GM19035 (cell line): Measurements from ENCODE around the gene HGFAC.
"Not testable (repeated sequence)": the region's sequence is repeated elsewhere in the genome, so short reads cannot be mapped to it uniquely, and the experiment has no call there.

Experiments
- ATAC-seq: cut with Tn5 transposase; IDR thresholded peaks from one replicate; pipeline ENCODE4 v1.9.1; 2021; ENCODE audit not compliant: unreplicated experiment

The HGFAC gene

DNA sequence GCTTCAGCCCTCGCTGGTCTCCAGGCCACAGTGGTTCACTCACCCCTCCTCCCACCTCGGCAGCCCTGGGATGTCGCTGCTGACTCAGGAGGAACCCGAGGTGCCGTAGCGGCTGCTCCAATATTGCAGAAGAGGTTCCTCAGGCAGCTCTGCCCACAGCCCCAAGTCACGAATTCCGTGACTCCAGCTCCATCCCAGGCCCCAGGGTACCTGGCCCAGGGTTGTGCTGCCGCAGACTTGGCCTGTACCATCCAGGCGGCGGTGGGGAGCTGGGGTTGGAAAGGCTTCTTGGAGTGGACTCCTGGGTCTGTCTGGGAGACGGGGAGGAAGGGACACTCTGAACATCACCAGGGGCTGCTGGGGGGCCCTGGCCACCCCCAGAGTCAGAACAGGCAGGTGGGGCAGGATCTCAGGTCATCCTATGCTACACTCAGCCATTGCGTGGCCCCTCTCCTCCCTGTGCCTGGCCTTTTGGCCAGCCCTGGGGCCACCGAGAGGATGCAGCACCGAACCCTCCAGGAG is 728 bp upstream of the HGFAC start:
- ATAC-seq: no peak

DNA sequence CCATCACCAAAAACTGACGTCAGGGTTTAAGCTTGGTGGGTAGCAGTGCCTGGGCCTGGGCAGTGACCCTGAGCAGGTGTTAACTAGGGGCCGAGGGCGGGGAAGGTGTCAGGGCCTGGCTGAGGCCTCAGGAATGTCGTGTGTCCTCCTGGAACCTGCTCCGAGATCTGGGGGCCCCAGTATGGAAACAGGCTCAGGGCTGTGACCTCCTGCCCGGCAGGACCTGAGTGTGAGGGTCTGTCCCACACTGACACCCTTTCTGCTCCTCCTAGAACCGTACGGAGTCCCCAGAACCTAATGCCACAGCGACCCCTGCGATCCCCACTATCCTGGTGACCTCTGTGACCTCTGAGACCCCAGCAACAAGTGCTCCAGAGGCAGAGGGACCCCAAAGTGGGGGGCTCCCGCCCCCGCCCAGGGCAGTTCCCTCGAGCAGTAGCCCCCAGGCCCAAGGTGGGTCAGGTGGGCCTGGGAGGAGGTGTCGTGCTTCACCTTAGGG is 741 bp downstream of the HGFAC start:
- ATAC-seq: no peak

DNA sequence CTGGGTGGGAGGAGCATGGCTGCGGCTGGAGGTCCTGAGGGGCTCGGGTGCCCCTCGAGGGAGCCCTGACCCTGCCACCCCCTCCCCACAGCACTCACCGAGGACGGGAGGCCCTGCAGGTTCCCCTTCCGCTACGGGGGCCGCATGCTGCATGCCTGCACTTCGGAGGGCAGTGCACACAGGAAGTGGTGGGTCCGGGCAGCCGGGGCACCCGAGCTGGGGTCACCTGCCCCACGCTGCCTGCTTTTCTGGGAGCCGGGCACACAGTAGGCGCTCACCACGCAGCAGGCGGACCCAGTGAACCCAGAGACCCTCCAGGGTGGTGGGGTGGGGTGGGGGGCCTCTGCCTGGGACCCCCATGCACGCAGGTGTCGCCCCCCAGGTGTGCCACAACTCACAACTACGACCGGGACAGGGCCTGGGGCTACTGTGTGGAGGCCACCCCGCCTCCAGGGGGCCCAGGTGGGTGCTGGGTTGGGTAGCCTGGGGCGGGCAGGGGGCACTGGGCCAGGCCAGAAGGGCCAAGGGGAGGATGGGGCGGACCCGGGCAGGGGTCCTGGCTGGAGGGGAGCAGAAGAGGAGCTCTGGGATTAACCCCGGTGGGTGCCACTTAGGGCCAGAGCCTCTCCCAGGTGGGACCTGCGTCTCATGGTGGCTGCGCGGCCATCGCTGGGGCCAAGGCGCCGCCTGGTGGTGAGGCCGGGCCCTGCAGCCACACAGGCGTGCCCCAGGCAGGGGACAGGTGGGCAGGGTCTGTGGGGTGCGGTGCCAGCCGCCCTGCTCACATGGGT is 1.4 kb downstream of the HGFAC start:
- ATAC-seq: no peak

DNA sequence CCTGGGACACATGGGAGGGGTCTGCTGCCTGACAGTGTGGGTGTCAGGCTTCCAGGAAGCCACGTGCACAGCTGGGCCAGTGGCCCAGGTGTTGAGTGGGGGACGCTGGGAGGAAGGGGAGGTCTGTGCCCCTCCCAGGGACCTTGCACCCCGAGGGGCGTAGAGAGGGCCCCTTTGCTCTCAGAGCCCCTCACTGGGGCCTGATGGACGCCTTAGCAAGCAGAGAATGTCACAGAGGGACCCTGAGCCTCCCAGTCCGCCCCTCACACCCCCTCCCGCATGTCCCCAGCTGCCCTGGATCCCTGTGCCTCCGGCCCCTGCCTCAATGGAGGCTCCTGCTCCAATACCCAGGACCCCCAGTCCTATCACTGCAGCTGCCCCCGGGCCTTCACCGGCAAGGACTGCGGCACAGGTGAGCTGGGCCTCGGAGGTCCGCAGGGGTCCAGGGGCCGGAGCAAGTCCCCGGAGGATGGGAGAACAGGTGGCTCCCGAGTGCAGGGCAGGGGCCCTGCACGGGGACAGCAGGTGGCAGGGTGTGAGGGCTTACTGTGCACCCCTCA is 2.1 kb downstream of the HGFAC start:
- no peak for ATAC-seq

DNA sequence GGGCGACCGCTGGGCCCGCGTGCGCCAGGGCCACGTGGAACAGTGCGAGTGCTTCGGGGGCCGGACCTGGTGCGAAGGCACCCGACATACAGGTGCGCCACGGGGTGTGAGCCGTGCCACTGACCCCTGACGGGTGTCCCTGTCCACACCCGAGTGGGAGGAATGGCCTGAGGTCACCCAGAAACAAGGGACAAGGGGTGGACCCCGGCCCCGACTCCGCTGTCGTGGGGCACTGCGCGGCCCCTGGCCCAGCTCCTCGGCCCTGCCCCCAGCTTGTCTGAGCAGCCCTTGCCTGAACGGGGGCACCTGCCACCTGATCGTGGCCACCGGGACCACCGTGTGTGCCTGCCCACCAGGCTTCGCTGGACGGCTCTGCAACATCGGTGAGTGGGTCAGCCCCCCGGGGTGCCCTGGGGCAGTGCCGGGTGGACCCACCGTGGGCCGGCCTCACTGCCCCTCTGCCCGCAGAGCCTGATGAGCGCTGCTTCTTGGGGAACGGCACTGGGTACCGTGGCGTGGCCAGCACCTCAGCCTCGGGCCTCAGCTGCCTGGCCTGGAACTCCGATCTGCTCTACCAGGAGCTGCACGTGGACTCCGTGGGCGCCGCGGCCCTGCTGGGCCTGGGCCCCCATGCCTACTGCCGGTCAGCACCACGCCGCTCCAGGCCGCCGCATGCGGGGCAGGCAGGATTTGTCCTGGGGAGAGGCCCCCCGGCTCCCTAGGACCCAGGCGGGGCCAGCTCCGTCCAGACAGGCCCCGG is 2.8 kb downstream of the HGFAC start:
- ATAC-seq: no peak

DNA sequence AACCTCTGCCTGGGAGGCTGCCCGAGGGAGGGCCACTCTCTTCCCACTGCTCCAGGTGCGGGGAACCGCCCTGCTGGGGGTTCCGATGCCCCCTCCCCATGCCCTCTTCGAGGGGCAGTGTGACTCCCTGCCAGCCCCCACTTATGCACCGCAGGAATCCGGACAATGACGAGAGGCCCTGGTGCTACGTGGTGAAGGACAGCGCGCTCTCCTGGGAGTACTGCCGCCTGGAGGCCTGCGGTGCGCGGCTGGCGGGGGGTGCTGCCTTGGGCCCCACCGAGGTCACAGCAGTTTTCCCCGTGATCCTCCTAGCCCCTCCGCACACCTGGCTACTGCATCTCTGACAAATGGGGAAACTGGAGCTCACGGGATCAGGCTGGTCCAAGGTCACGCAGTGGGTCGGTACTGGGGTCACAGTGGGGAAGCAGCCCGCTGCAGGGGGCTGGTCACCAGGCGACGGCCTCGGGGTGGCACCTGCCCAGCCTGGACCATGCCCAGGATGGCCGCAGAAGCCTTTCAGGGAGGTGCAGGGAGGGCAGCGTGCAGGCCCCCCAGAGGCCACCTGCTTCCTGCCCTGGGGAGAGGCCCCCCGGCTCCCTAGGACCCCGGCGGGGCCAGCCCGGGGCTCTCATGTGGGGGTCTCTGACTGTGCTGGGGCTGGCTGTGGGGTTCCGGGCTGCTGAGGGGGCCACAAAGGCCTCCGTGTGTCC is 3.5 kb downstream of the HGFAC start:
- no peak for ATAC-seq

DNA sequence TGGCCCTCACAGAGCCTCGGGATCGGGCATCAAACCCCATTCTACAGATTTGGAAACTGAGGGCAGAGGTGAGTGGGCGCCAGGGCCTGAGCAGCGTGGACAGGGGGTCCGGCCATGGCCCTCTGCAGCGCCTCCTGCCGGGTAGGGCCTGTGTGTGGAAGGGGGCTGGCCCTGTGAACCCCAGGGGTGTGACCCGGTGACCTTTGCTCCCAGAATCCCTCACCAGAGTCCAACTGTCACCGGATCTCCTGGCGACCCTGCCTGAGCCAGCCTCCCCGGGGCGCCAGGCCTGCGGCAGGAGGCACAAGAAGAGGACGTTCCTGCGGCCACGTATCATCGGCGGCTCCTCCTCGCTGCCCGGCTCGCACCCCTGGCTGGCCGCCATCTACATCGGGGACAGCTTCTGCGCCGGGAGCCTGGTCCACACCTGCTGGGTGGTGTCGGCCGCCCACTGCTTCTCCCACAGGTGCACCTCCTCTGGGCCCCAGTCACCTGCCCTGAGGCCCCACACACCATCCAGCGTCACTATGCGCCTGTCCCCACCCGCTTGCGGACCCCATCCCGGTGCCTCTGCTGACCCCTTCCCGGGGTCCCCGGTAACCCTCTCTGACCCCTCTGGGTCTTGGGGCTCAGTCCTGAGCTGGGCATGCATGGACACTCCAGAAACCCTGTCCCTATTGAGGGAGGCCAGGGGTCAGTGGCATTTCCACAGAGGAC is 4.2 kb downstream of the HGFAC start:
- no peak for ATAC-seq

DNA sequence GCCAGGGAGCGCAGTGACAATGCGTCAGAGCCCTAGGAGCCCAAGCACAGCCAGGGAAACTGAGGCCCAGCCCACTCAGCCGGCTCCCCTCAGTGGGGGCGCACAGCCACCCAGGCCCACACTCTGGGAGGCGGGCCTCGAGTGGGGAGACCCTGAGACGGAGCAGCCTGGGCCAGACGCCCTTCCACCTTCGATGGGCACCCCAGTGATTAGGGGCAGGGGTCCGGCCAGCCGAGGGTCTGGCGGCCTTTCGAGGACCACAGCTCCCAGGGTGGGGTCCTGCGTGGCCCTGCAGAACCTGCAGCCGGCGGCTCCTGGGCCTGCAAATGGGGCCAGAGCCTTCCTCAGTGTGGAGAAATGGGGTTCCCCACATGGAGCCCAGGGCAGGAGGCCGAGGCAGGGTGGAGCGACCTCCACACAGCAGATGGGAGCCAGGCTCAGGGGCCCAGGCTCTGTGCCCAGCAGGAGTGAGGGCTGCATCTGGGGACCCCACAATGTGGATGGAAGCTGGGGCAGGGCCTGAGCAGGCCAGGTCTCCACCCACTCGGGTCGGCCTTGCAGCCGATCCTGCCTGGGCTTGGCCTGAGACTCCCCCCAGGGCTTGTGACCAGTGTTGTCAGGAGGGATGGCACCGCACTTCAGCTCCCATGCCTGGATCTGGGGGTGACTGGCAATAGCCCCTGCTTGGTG is 5.0 kb downstream of the HGFAC start:
- ATAC-seq: no peak

DNA sequence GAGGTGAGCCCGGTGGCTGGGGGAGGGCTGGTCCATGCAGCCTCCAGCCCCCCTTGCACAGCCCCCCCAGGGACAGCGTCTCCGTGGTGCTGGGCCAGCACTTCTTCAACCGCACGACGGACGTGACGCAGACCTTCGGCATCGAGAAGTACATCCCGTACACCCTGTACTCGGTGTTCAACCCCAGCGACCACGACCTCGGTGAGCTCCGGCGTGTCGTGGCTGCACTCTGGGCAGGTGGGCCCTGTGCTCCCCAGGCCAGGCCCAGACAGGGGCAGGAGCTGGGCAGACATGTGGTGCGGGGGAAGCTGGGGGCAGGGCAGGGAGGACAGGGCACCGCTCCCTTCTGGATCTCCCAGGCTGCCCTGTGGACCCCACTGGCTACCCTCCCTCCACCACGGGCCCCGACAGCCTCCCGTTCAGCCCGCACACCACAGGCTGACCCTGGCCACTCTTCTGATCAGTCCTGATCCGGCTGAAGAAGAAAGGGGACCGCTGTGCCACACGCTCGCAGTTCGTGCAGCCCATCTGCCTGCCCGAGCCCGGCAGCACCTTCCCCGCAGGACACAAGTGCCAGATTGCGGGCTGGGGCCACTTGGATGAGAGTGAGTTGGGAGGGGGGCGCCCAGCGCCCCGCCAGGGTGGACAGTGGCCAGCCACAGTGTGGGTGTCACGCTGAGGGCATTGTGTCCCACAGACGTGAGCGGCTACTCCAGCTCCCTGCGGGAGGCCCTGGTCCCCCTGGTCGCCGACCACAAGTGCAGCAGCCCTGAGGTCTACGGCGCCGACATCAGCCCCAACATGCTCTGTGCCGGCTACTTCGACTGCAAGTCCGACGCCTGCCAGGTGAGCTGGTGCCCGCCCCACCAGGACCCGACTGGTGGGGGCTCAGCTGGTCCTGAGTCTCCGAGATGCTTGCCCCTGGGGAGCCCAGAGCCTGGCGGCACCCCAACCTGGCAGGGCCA is 5.9 kb downstream of the HGFAC start:
- ATAC-seq: no peak

DNA sequence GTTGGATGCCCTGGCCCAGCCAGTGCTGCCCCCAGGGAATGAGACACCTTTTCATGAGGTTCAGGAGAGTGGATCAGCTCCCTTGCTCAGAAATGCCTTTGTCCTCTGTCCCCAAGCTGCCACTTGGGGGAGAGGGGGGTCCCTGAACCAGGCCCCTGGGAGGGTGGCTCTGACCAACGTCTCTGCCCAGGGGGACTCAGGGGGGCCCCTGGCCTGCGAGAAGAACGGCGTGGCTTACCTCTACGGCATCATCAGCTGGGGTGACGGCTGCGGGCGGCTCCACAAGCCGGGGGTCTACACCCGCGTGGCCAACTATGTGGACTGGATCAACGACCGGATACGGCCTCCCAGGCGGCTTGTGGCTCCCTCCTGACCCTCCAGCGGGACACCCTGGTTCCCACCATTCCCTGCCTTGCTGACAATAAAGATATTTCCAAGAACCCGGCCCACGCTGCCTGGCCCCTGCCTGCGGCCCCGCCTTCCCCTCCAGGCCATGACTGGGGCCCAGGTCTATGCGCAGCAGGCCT is 7.3 kb downstream of the HGFAC start:
- no peak for ATAC-seq

DNA sequence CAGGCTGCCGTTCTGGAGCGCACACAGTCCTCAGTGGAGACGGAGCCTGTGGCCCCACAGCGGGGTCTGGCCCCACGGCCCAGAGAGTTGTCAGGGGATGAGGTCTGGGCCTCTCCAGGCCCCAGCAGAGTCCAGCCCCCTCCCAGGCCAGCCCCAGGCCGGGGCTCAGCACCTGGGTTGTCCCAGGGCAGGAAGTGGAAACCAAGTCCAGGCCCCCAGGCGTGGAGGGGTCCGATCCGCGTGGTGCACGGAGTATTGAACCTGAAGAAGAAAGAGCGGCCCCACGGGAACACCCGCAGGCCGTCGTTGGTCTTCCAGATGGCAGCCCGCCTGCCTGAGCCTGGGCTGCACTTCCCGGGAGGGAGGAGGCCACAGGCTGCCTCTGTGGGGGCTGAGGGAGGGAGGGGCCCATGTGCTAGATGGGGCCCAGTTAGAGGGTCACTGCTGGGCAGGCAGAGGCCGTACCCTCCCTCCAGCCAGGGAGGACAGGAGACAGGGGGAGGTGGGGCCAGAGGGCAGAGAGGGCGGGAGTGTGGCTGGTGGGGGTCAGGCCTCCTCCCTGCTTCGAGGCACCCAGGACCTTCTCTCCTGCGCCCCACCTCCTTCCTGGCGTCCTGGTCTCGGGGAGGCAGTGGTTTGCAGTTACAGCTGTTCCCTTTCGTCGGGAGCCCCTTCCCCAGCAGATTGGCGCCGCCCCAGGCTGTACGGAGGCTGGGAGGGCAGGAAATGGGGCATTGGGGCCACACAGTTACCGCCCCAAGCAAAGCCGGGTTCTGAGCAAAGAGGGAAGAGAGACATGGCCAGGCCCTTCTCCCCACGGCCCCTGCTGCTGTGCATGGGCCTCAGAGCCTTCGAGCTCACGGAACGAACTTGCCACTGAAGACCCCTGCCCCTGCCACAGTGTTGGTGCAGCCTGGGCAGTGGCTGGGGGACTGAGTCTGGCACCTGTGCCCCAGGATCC is 8.1 kb downstream of the HGFAC start:
- no peak for ATAC-seq

DNA sequence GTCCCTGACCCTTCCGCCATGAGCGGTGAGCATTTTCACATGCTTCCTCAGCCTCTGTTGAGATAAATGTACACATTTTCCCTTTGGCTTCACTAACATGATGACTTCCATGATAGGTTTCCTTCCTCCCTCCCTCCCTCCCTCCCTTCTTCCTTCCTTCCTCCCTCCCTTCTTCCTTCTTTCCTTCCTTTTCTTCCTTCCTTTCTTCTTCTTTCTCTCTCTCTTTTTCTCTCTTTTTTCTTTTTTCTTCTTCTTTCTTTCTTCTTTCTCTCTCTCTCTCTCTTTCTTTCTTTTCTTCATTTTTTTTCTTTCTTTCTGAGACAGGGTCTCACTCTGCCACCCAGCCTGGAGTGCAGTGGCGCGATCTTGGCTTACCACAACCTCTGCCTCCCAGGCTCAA is 8.9 kb downstream of the HGFAC start:
- ATAC-seq: no peak

DNA sequence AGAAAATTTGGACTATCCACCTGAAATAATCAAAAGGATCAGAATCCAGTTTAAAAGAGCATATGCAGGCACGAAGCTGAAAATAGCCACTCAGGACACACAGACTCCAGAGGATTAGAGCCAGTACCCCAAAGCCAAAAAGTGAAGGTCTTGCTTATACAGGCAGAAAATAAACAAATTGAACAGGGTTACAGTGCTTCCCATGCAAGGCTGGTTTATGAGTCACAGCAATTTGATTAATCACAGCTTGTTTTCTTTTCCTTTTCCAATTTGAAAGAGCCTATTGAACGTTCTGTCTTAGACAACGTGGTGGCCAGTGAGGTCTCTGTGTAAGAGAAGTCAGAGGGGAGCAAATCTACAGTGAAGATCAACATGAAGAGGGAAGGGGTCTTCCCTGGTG is 10.2 kb downstream of the HGFAC start:
- ATAC-seq: no peak

DNA sequence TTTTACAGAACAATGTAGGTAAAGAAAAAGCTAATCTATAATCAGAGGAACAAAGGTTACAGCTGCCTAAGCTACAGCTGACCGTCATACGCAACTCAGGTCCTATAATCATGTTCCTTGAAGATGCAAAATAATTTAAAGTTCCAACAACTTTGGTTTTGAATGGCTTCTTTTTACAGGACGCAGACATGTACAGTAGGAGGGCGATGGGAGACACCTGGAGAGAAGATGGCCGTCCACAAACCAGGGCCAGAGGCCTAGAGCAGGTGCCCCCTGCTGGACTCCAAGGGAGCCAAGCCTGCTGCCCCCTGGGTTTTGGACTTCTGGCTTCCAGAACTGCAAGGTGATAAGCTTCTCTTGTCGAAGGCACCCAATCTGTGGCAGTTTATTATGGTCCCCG is 10.6 kb downstream of the HGFAC start:
- no peak for ATAC-seq

DNA sequence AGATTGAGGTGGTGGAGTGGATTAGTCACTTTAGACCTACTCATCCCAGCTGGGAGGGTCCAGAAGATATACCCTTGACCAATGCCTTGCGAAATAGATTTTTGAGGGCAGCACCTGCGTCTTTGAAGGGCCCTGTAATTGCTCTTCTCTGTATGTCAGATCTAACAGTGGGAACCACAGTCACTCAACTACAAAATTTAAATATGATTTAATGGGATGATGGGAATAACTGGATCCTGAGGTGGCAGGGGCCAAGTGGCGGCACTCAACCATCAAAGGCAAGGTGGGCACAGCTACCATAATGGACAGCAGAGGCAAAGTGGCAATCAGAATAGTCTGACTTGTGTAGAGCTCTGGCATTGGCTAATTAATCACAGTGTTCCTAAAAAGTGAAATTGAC is 13.8 kb downstream of the HGFAC start:
- ATAC-seq: not testable (repeated sequence)

DNA sequence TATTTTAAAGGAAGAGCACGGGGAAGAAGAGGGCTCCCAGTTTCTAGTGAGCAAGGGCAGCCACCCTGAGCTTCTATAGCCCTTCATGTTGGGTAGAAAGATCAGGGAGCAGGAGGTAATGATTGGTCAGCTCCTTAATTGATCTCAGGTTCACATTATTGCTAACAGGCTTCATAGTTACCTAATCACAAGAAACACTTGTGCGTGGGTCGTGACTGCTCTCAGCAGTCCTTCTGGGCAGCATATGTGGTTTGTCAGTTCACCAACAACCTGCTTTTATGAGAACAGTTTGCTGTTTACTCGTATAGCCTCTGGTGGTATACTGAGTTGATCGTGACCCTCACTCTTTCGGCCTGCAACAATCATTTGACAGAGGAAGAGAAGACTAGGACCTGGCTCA is 16.6 kb downstream of the HGFAC start:
- no peak for ATAC-seq

DNA sequence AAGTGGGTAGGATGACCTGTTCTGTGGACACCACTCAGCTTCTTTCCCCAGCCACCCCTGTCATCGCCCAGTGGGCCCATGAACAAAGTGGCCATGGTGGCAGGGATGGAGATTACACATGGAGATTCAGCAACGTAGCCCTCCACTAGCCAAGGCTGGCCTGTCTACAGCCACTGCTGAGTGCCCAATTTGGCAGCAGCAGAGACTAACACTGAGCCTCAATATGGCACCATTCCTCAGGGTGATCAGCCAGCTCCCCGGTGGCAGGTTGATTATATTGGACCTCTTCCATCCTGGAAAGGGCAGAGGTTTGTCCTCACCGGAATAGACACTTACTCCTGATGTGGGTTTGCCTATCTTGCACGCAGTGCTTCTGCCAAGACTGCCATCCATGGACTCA is 17.4 kb downstream of the HGFAC start:
- ATAC-seq: not testable (repeated sequence)
